Frontal cortex (tissue), 4 donors: ENCODE data around the gene KRTAP10-2. TPM values are rescaled to one million over a fixed set of nuclear protein-coding genes. Genes with fewer than 3 reads are reported as not detected.
"Not testable (repeated sequence)": the region's sequence is repeated elsewhere in the genome, so short reads cannot be mapped to it uniquely, and the experiment has no call there.

ENCODE experiments used
- DNase-seq, 2 donors: peaks; one replicate each; pipeline ENCODE4 v3.0.0; 2012; ENCODE audit warnings: low spot score in 2 of 2
- FAIRE-seq: peaks from 2 replicates; lab custom pipeline; 2012; peaks lifted over from hg19 to GRCh38; lab: Jason Lieb, UNC
- total RNA-seq: library from RNA; depleted of rRNA; stranded (reverse); fragments of >200 nt; gene quantifications from one replicate; pipeline ENCODE4 v1.2.3, GENCODE V29; 2014
- donor health status: control.
- donor health status: control.
- donor health status: control.

Gene KRTAP10-2
- total RNA-seq, 1 donor from 2014 or later = not detected

- DNase-seq (no peak), FAIRE-seq (no peak)
Measured at GRCh38 chr21:44506279-44507255, 44.7 kb downstream of the KRTAP10-2 start.

- no peak for DNase-seq
- no peak for FAIRE-seq
Measured at GRCh38 chr21:44505673-44506278, 45.5 kb downstream of the KRTAP10-2 start.

GRCh38 chr21:44503901-44504399 is 47.4 kb downstream of the KRTAP10-2 start:
- FAIRE-seq = no peak

GRCh38 chr21:44503006-44503889 is 48.1 kb downstream of the KRTAP10-2 start:
- DNase-seq, FAIRE-seq: not testable (repeated sequence)

More at GRCh38 chr21:44503901-44504399, 47.4 kb downstream of the KRTAP10-2 start:
- DNase-seq = no peak

GRCh38 chr21:44502171-44502958 is 48.9 kb downstream of the KRTAP10-2 start:
- FAIRE-seq (no peak), DNase-seq (no peak)

Other genes starting within 250 kb of the KRTAP10-2 start
- 8.6 TPM for gene CFAP410, start 212.1 kb downstream of the KRTAP10-2 start, total RNA-seq
- gene TRPM2, start 197.9 kb downstream of the KRTAP10-2 start, total RNA-seq = 1.6 TPM
- gene LRRC3, start 96.0 kb downstream of the KRTAP10-2 start, total RNA-seq = 3.7 TPM
- gene KRTAP10-1, start 11.3 kb downstream of the KRTAP10-2 start, total RNA-seq = not detected
- gene KRTAP10-3, start 7.3 kb upstream of the KRTAP10-2 start, total RNA-seq = not detected
- gene KRTAP10-4, start 22.2 kb upstream of the KRTAP10-2 start, total RNA-seq = not detected
- gene KRTAP10-5, start 29.1 kb upstream of the KRTAP10-2 start, total RNA-seq = not detected
- gene KRTAP10-6, start 41.0 kb upstream of the KRTAP10-2 start, total RNA-seq = not detected
- gene KRTAP10-7, start 49.1 kb upstream of the KRTAP10-2 start, total RNA-seq = not detected
- not detected for gene KRTAP10-8, start 60.6 kb upstream of the KRTAP10-2 start, total RNA-seq
- not detected for gene KRTAP10-9, start 75.6 kb upstream of the KRTAP10-2 start, total RNA-seq
- gene KRTAP10-10, start 85.9 kb upstream of the KRTAP10-2 start, total RNA-seq = not detected
- gene KRTAP10-11, start 94.9 kb upstream of the KRTAP10-2 start, total RNA-seq = not detected
- gene KRTAP12-4, start 103.2 kb upstream of the KRTAP10-2 start, total RNA-seq = not detected
- not detected for gene KRTAP12-3, start 106.4 kb upstream of the KRTAP10-2 start, total RNA-seq
- not detected for gene KRTAP12-2, start 115.4 kb upstream of the KRTAP10-2 start, total RNA-seq
- not detected for gene KRTAP12-1, start 130.7 kb upstream of the KRTAP10-2 start, total RNA-seq
- gene KRTAP10-12, start 145.7 kb upstream of the KRTAP10-2 start, total RNA-seq = not detected
- not detected for gene TSPEAR, start 160.1 kb upstream of the KRTAP10-2 start, total RNA-seq